Astrocyte (in vitro differentiated cells and primary cell): ENCODE results near the gene LRRN4CL. TPM values are rescaled to one million over a fixed set of nuclear protein-coding genes. Genes with fewer than 3 reads are reported as not detected.

Experiments
- DNase-seq: peaks from one replicate; pipeline ENCODE4 v3.0.0-alpha.2; 2010; ENCODE audit warnings: low read depth
- FAIRE-seq: peaks from 2 replicates; lab custom pipeline; 2011; peaks lifted over from hg19 to GRCh38; lab: Jason Lieb, UNC
- H2AFZ ChIP-seq: 2 replicates; pipeline ENCODE4 v1.6.0; 2012; ENCODE audit warnings: low read depth, low read length, inconsistent platforms
- H3K27ac ChIP-seq: 2 replicates; pipeline ENCODE4 v1.5.1; 2011; ENCODE audit warnings: low read depth, low read length, inconsistent platforms
- H3K27me3 ChIP-seq: 2 replicates; pipeline ENCODE4 v1.6.0; 2011; ENCODE audit warnings: low read length, inconsistent platforms; ENCODE audit not compliant: insufficient read depth
- H3K36me3 ChIP-seq: 2 replicates; pipeline ENCODE4 v1.5.1; 2011; ENCODE audit warnings: low read length, inconsistent platforms; ENCODE audit not compliant: insufficient read depth
- H3K4me1 ChIP-seq: 2 replicates; pipeline ENCODE4 v1.5.1; 2011; ENCODE audit warnings: low read length, inconsistent platforms; ENCODE audit not compliant: insufficient read depth
- H3K4me2 ChIP-seq: 2 replicates; pipeline ENCODE4 v1.6.0; 2012; ENCODE audit warnings: low read length, inconsistent platforms
- H3K4me3 ChIP-seq: 2 replicates; pipeline ENCODE4 v1.5.1; 2011; ENCODE audit warnings: low read depth, mild to moderate bottlenecking, low read length, inconsistent platforms; ENCODE audit not compliant: insufficient read depth
- H3K79me2 ChIP-seq: 2 replicates; pipeline ENCODE4 v1.6.0; 2012; ENCODE audit warnings: mild to moderate bottlenecking, low read length, inconsistent platforms; ENCODE audit not compliant: insufficient read depth
- H3K9ac ChIP-seq: 2 replicates; pipeline ENCODE4 v1.6.0; 2012; ENCODE audit warnings: mild to moderate bottlenecking, low read length, inconsistent platforms
- H3K9me3 ChIP-seq: 2 replicates; pipeline ENCODE4 v1.5.1; 2012; ENCODE audit warnings: low read depth, mild to moderate bottlenecking, low read length, inconsistent platforms; ENCODE audit not compliant: insufficient read depth
- H4K20me1 ChIP-seq: 2 replicates; pipeline ENCODE4 v1.6.0; 2012; ENCODE audit warnings: low read length, inconsistent platforms; ENCODE audit not compliant: insufficient read depth
- H3K27ac Mint-ChIP-seq: one replicate; pipeline ENCODE4 v1.8.0; 2021; ENCODE audit warnings: mild to moderate bottlenecking, mixed read lengths; ENCODE audit not compliant: unreplicated experiment
- H3K27me3 Mint-ChIP-seq: one replicate; pipeline ENCODE4 v1.8.0; 2021; ENCODE audit warnings: low read depth, mixed read lengths; ENCODE audit not compliant: unreplicated experiment
- H3K36me3 Mint-ChIP-seq: one replicate; pipeline ENCODE4 v1.8.0; 2021; ENCODE audit warnings: low read depth, mixed read lengths; ENCODE audit not compliant: unreplicated experiment
- H3K4me1 Mint-ChIP-seq: one replicate; pipeline ENCODE4 v1.8.0; 2021; ENCODE audit warnings: low read depth, mixed read lengths; ENCODE audit not compliant: unreplicated experiment
- H3K4me3 Mint-ChIP-seq: one replicate; pipeline ENCODE4 v1.8.0; 2021; ENCODE audit warnings: mild to moderate bottlenecking, moderate library complexity, mixed read lengths; ENCODE audit not compliant: unreplicated experiment
- H3K9me3 Mint-ChIP-seq: one replicate; pipeline ENCODE4 v1.8.0; 2021; ENCODE audit warnings: mild to moderate bottlenecking, mixed read lengths; ENCODE audit not compliant: unreplicated experiment
- CTCF ChIP-seq: IDR thresholded peaks from 2 replicates; pipeline ENCODE4 v1.5.1; 2011; ENCODE audit warnings: low read depth, mild to moderate bottlenecking, inconsistent platforms, low read length, moderate library complexity; ENCODE audit not compliant: insufficient read depth
- EZH2 ChIP-seq: IDR thresholded peaks from 2 replicates; pipeline ENCODE4 v1.6.1; 2012; ENCODE audit warnings: mild to moderate bottlenecking, low read length, inconsistent platforms; ENCODE audit not compliant: insufficient read depth
- total RNA-seq: library from RNA; stranded (reverse); gene quantifications from 2 replicates; pipeline ENCODE4 v1.2.1, GENCODE V29; 2021

The LRRN4CL gene
- total RNA-seq, 1 donor from 2014 or later, result 0.43 TPM

- FAIRE-seq, result no peak
- Histone ChIP-seq H3K27ac (no peak overlapping the region), H3K9ac (no peak overlapping the region), H3K4me3 (no peak overlapping the region), H3K4me2 (peak overlapping the region; percentile 73), H3K79me2 (no peaks in the 10 kb centered on the region), H3K4me1 (peaks cover 13% of the 10 kb centered on the region), H3K36me3 (peaks cover 14% of the 10 kb centered on the region), H2AFZ (peak overlapping the region; percentile 73), H3K9me3 (no peaks in the 10 kb centered on the region), H4K20me1 (no peaks in the 10 kb centered on the region), H3K27me3 (peaks cover 3% of the 10 kb centered on the region)
- no peaks in the 10 kb centered on the region for H3K27me3 Mint-ChIP-seq
- H3K36me3 Mint-ChIP-seq, result peaks cover 6% of the 10 kb centered on the region
- H3K4me3 Mint-ChIP-seq, result no peak overlapping the region
- no peak for DNase-seq
- TF ChIP-seq CTCF (no peak), EZH2 (peak; percentile 1)
- no peak overlapping the region for H3K27ac Mint-ChIP-seq
- H3K9me3 Mint-ChIP-seq, result no peaks in the 10 kb centered on the region
- H3K4me1 Mint-ChIP-seq, result peaks cover 13% of the 10 kb centered on the region
Measured at GRCh38 chr11:62688491-62688890, 839 bp downstream of the LRRN4CL start.

- Histone ChIP-seq H3K9me3 (no peaks in the 10 kb centered on the region), H3K27ac (no peak overlapping the region), H3K4me3 (peak overlapping the region; percentile 33), H3K36me3 (peaks cover 10% of the 10 kb centered on the region), H3K4me1 (peaks cover 13% of the 10 kb centered on the region), H4K20me1 (no peaks in the 10 kb centered on the region), H3K79me2 (no peaks in the 10 kb centered on the region), H3K9ac (peak overlapping the region; percentile 23), H3K4me2 (peak overlapping the region; percentile 73), H2AFZ (peak overlapping the region; percentile 73), H3K27me3 (peaks cover 3% of the 10 kb centered on the region)
- no peak overlapping the region for H3K4me3 Mint-ChIP-seq
- no peaks in the 10 kb centered on the region for H3K27me3 Mint-ChIP-seq
- no peaks in the 10 kb centered on the region for H3K9me3 Mint-ChIP-seq
- peak; percentile 66 for TF ChIP-seq EZH2
- TF ChIP-seq CTCF, result no peak
- H3K27ac Mint-ChIP-seq, result no peak overlapping the region
- FAIRE-seq, result no peak
- peaks cover 3% of the 10 kb centered on the region for H3K36me3 Mint-ChIP-seq
- H3K4me1 Mint-ChIP-seq, result peaks cover 13% of the 10 kb centered on the region
- no peak for DNase-seq
Measured at GRCh38 chr11:62687508-62688396, 1.6 kb downstream of the LRRN4CL start.

- Histone ChIP-seq H3K9ac (no peak overlapping the region), H2AFZ (no peak overlapping the region), H3K4me3 (no peak overlapping the region), H3K4me1 (peaks cover 16% of the 10 kb centered on the region), H3K9me3 (no peaks in the 10 kb centered on the region), H3K79me2 (peaks cover 19% of the 10 kb centered on the region), H3K27me3 (peaks cover 3% of the 10 kb centered on the region), H4K20me1 (peaks cover 4% of the 10 kb centered on the region), H3K36me3 (peaks cover 2% of the 10 kb centered on the region), H3K4me2 (no peak overlapping the region), H3K27ac (no peak overlapping the region)
- DNase-seq (no peak), FAIRE-seq (no peak)
- peaks cover 5% of the 10 kb centered on the region for H3K36me3 Mint-ChIP-seq
- peaks cover 12% of the 10 kb centered on the region for H3K4me1 Mint-ChIP-seq
- no peaks in the 10 kb centered on the region for H3K9me3 Mint-ChIP-seq
- no peak for TF ChIP-seq EZH2
- no peak for TF ChIP-seq CTCF
- no peaks in the 10 kb centered on the region for H3K27me3 Mint-ChIP-seq
- H3K27ac Mint-ChIP-seq, result no peak overlapping the region
- H3K4me3 Mint-ChIP-seq, result no peak overlapping the region
Measured at GRCh38 chr11:62682518-62682917, 6.8 kb downstream of the LRRN4CL start.
